ENCODE data around the gene ATIC. TPM values are rescaled to one million over a fixed set of nuclear protein-coding genes. Genes with fewer than 3 reads are reported as not detected.

The ATIC gene
- total and polyA plus RNA-seq, 2 of the 8 experiments (the other 6 are each of a cell fraction or from before 2014, with no cell fraction given), result 139 to 319 TPM

DNA sequence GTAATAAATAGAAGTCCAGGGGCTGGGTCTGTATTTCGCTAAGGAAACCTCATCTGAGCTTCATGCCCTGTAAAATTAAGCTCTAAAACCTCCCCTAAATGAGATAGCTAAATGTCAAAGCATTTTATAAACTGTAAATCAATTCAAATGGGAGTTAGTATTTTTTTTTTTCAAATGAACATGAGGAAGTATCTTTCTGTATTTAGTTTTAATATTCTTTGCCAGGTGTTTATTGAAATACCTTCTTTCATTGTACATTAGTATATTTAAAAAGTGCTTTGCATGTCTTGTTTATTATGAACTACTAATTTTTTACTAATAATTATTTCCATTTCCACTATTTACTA, 47.7 kb downstream of the ATIC start:
- no peaks in the 10 kb centered on the region for H3K4me1 ChIP-seq (replicated peaks in 1 of 4; ENCODE audit: control insufficient read depth in 3 of 4, insufficient read depth in 4 of 4, low read length in 3 of 4)
- H3K79me1 ChIP-seq (ENCODE audit: low read depth, low read length), result no peaks in the 10 kb centered on the region
- no peak overlapping the region for H2BK15ac ChIP-seq (ENCODE audit: low read length)
- no peak overlapping the region for H3K18ac ChIP-seq (ENCODE audit: extremely low read depth, low read length)
- DNase-seq (ENCODE audit: low read depth in 1 of 2, low spot score in 2 of 2), result no peak
- no peak for FAIRE-seq
- H3K23me2 ChIP-seq (ENCODE audit: low read depth, low read length), result no peaks in the 10 kb centered on the region
- H4K5ac ChIP-seq (ENCODE audit: insufficient read length, low read depth, low read length), result no peak overlapping the region
- H3K27ac ChIP-seq (ENCODE audit: low read depth, low read length), result no peak overlapping the region
- no peak overlapping the region for H3K56ac ChIP-seq (replicated peaks; ENCODE audit: insufficient read length, low read depth, low read length)
- POLR2A ChIA-PET (ENCODE audit: partially characterized antibody), result interaction anchor here (1.6 kb wide), 1 partner anchor 9 kb away, joined by 4 read pairs; no protein-coding TSS in a partner anchor
- WGBS, 2 experiments (ENCODE audit: extremely low coverage in 1 of 2, insufficient coverage in 1 of 2, insufficient read length in 1 of 2, insufficient replicate concordance in 2 of 2, low coverage in 1 of 2, low lambda C conversion rate in 2 of 2, missing lambda C conversion rate in 1 of 2), result 100% methylated on average over 1 of the region's 1 CpG; no CpG with 5 or more reads in 1 of the 2 experiments
- H3K79me2 ChIP-seq (ENCODE audit: control insufficient read depth in 1 of 2, insufficient read depth in 2 of 2, low read length in 2 of 2), result no peaks in the 10 kb centered on the region
- CTCF ChIA-PET (ENCODE audit: partially characterized antibody), result no interaction called here
- no peak overlapping the region for H2BK5ac ChIP-seq (ENCODE audit: low read depth, low read length)
- H3K14ac ChIP-seq (ENCODE audit: insufficient read length), result no peak overlapping the region
- H2BK20ac ChIP-seq (ENCODE audit: low read length), result no peak overlapping the region
- no peak overlapping the region for H3K4me2 ChIP-seq (ENCODE audit: insufficient read depth in 1 of 2, low read depth in 2 of 2, low read length in 2 of 2)
- no peak overlapping the region for H2AFZ ChIP-seq (ENCODE audit: low read length)
- no peak overlapping the region for H3K23ac ChIP-seq (ENCODE audit: insufficient read length)
- no peak overlapping the region for H2AK5ac ChIP-seq (ENCODE audit: low read depth, low read length)
- no peak overlapping the region for H2BK12ac ChIP-seq (ENCODE audit: low read depth, low read length)
- peaks cover 0 to 34% (median 7%) of the 10 kb centered on the region in 4 experiments; a peak in 5 of 8 replicates for H3K36me3 ChIP-seq (ENCODE audit: control insufficient read depth in 2 of 4, insufficient read depth in 4 of 4, low read length in 3 of 4)
- no peaks in the 10 kb centered on the region for H3K9me3 ChIP-seq (ENCODE audit: insufficient read depth in 2 of 2, low read depth in 1 of 2, low read length in 1 of 2)
- H4K20me1 ChIP-seq (replicated peaks in 1 of 2; ENCODE audit: control insufficient read depth in 1 of 2, insufficient read depth in 2 of 2, low read length in 2 of 2), result peaks cover 0 to 1% of the 10 kb centered on the region in 2 experiments
- no peak overlapping the region for H3K4me3 ChIP-seq (ENCODE audit: extremely low read depth in 1 of 4, insufficient read depth in 2 of 4, low read depth in 3 of 4, low read length in 4 of 4)
- no peak overlapping the region for H4K91ac ChIP-seq (replicated peaks; ENCODE audit: insufficient read length, low read length)
- no peak overlapping the region for H3K9ac ChIP-seq (replicated peaks in 1 of 4; ENCODE audit: extremely low read depth in 1 of 4, low read depth in 3 of 4, low read length in 3 of 4)
- H3K4ac ChIP-seq (replicated peaks; ENCODE audit: insufficient read length, low read depth, low read length), result no peak overlapping the region
- H3K27me3 ChIP-seq (replicated peaks in 1 of 4; ENCODE audit: control insufficient read depth in 3 of 4, extremely low read depth in 1 of 4, insufficient read depth in 3 of 4, low read length in 3 of 4), result no peaks in the 10 kb centered on the region
- no peak overlapping the region for H2BK120ac ChIP-seq (replicated peaks; ENCODE audit: low read depth, low read length)
- H4K8ac ChIP-seq (ENCODE audit: extremely low read depth, insufficient read depth, low read length), result no peak overlapping the region
- TF ChIP-seq BCL11A (IDR thresholded peaks at IDR 0.05; ENCODE audit: low read depth in 2 of 2, low read length in 2 of 2) (no peak), POU5F1 (IDR thresholded peaks at IDR 0.05; ENCODE audit: low read depth, low read length) (no peak), POLR2AphosphoS5 (IDR thresholded peaks at IDR 0.05; ENCODE audit: low read depth, low read length) (no peak), CHD2 (IDR thresholded peaks at IDR 0.05; ENCODE audit: low read length) (no peak), RAD21 (IDR thresholded peaks at IDR 0.05 in 1 of 2, conservative IDR thresholded peaks at IDR 0.05 in 1 of 2; ENCODE audit: low read depth in 2 of 2, low read length in 2 of 2) (no peak), EP300 (IDR thresholded peaks at IDR 0.05; ENCODE audit: borderline replicate concordance in 1 of 2, low read depth in 2 of 2, low read length in 2 of 2) (no peak), GABPA (IDR thresholded peaks at IDR 0.05; ENCODE audit: borderline replicate concordance, insufficient read depth, low read length) (no peak), SP4 (IDR thresholded peaks at IDR 0.05; ENCODE audit: low read length) (no peak), RFX5 (IDR thresholded peaks at IDR 0.05; ENCODE audit: borderline replicate concordance, low read depth, low read length) (no peak), FOSL1 (IDR thresholded peaks at IDR 0.05; ENCODE audit: insufficient read depth, low read depth, low read length) (no peak), KDM5A (IDR thresholded peaks at IDR 0.05; ENCODE audit: low read length) (no peak), YY1 (IDR thresholded peaks at IDR 0.05; ENCODE audit: low read depth, low read length) (no peak), KDM1A (IDR thresholded peaks at IDR 0.05; ENCODE audit: borderline replicate concordance, low read length) (no peak), BRCA1 (IDR thresholded peaks at IDR 0.05; ENCODE audit: low read depth, low read length) (no peak), SP1 (IDR thresholded peaks at IDR 0.05; ENCODE audit: low read depth, low read length) (no peak), SUZ12 (IDR thresholded peaks at IDR 0.05; ENCODE audit: low read length) (no peak)
